Fibroblast of villous mesenchyme (primary cell): ENCODE data around the gene CISH. TPM values are rescaled to one million over a fixed set of nuclear protein-coding genes. Genes with fewer than 3 reads are reported as not detected.

Experiments used
- DNase-seq: peaks from one replicate; pipeline ENCODE4 v3.0.0-alpha.2; 2010; ENCODE audit warnings: low read depth
- H3K4me3 ChIP-seq: 2 replicates; pipeline ENCODE4 v1.5.1; 2011; ENCODE audit warnings: low read depth, mild to moderate bottlenecking, low read length
- CTCF ChIP-seq: IDR thresholded peaks from 2 replicates; pipeline ENCODE4 v1.5.1; 2012; ENCODE audit warnings: low read depth, mild to moderate bottlenecking, low read length; ENCODE audit not compliant: insufficient read depth
- total RNA-seq: library from RNA; depleted of rRNA; stranded (reverse); fragments of >200 nt; gene quantifications from 2 replicates; pipeline ENCODE4 v1.2.3, GENCODE V29; 2012

CISH gene
- total RNA-seq, 1 donor: 0.86 TPM

DNA sequence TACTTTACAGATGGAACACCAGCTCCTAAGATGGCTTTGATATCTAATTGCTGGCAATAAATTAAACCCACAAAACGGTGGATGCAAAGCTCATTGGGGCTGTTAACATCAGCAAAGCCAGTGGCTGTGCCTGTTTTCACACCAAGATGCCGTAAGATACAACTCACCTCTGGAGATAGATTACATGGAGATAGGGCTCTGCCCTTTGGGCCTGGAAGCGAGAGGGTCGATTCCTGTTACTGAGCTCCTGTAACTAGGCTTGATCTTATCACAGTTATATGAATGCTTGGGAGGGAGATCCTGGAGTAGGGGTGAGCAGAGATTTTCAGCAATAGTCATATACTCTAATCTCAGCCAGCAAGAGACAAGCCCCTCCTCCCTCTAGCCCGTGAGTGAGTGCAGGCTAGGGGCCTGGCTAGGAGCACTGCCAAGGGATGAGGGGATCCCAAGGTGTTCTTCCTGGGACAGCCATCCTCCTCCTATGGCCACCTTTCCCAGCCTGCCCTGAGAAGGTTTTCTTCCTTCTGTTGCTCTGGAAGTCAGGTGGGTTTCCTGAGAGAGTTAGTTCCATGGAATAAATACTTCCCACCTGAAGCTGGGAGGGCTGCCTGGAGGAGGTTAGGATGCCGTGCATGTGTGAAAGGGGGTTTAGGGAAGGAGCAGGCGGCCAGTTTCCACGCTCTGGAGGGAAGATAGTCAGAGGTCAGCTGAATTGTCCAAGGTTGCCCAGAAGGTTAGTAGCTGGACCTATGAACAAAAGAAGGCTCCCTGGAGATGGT lies 45.0 kb upstream of the CISH start:
- TF ChIP-seq CTCF: no peak
- DNase-seq: no peak
- H3K4me3 ChIP-seq: no peak overlapping the region

- H3K4me3 ChIP-seq: no peak overlapping the region
- DNase-seq: peak; percentile 7
Measured at GRCh38 chr3:50655009-50655830, 43.6 kb upstream of the CISH start.

DNA sequence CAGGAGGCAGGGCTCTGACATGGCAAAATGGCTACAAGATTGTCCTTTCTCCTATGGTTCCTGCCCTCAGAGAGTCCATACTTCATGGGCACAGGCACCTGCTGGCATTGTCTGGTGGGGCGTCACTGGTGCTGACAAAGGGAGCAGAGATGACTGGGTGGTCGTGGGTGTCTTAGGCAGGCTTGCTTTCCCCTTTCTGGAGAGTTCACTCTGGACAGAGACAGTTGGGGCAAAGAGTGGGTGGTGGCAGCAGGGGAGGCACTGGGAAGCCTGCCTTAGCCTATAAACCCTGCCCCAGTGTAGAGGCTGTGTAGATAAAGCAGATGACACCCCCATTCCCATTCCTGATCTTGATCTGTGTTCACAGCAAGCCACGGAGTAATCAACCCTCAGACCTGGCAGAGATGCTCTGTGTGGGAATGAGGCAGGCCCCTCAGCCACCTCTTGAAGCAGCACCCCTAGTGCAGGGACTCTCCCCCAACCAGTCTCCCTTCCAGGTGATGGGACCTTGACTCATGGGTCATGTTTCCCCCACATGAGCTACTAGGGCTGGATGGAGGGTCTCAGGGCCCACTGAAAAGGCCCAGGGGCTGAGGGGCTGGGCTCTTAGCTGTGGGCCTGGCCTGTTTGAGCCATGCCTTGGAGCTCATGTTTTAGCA lies 42.5 kb upstream of the CISH start:
- TF ChIP-seq CTCF: no peak
- no peak for DNase-seq
- no peak overlapping the region for H3K4me3 ChIP-seq

More at GRCh38 chr3:50655009-50655830, 43.6 kb upstream of the CISH start:
- no peak for TF ChIP-seq CTCF

DNA sequence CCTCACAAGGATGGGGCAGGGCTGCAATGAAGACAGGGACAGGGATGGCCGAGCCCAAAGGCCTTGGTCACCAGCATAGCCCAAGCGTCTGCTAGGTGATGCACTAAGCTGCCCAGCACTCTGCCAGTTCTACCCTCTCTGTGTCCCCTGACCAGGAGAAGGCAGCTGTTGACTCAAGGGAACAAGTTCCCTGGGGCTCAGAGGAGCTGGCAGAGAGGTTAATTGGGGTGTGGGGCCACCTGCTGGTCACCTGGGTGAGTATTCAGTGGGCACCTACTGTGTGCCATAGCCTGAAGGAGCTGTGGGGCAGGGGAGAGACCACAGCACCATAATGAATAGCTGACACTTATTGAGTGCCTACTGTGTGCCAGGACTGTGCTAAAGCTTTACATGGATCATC lies 41.1 kb upstream of the CISH start:
- TF ChIP-seq CTCF: peak; percentile 35
- DNase-seq: peak; percentile 6
- H3K4me3 ChIP-seq: no peak overlapping the region

- no peak for DNase-seq
- TF ChIP-seq CTCF: no peak
- H3K4me3 ChIP-seq: no peak overlapping the region
Measured at GRCh38 chr3:50651920-50652529, 40.5 kb upstream of the CISH start.

GRCh38 chr3:50651445-50651844 lies 39.9 kb upstream of the CISH start:
- H3K4me3 ChIP-seq: no peak overlapping the region
- no peak for DNase-seq
- no peak for TF ChIP-seq CTCF
